Prostate gland (tissue), 2 donors: ENCODE results near the gene PCTP. TPM values are rescaled to one million over a fixed set of nuclear protein-coding genes. Genes with fewer than 3 reads are reported as not detected.

ENCODE experiments used
- DNase-seq: peaks from one replicate; pipeline ENCODE4 v3.0.0-alpha.2; 2019; ENCODE audit warnings: low spot score
- H3K27ac ChIP-seq, 2 donors: fragments of 200-600 bp; sonication (generic); 2 replicates each; pipeline ENCODE4 v1.5.1; 2017 to 2019
- H3K27me3 ChIP-seq: fragments of 200-600 bp; sonication (generic); replicated peaks from 2 replicates; pipeline ENCODE4 v1.5.1; 2019; ENCODE audit not compliant: insufficient read depth
- H3K36me3 ChIP-seq, 2 donors: fragments of 200-600 bp; sonication (generic); 1 replicate in 1 of 2; 2 replicates in 1 of 2; pipeline versions ENCODE4 v1.5.1 to v1.8.1; 2017 to 2019
- H3K4me1 ChIP-seq: fragments of 200-600 bp; sonication (generic); replicated peaks from 2 replicates; pipeline ENCODE4 v1.5.1; 2019
- H3K4me3 ChIP-seq, 2 donors: fragments of 200-600 bp; sonication (generic); 2 replicates each; pipeline ENCODE4 v1.5.1; 2017 to 2019
- H3K9me3 ChIP-seq: fragments of 200-600 bp; sonication (generic); 2 replicates; pipeline ENCODE4 v1.5.1; 2017
- POLR2A ChIP-seq: fragments of 450-650 bp; IDR thresholded peaks from one replicate; pipeline ENCODE4 v1.6.1; 2016; ENCODE audit warnings: antibody characterized with exemption, mild to moderate bottlenecking
- POLR2AphosphoS5 ChIP-seq: sonication (generic); formaldehyde crosslinking; IDR thresholded peaks from one replicate; pipeline ENCODE4 v1.6.1; 2017; ENCODE audit warnings: antibody characterized with exemption
- WGBS: methylation state at CpG from one replicate; pipeline ENCODE4 v1.1.5; 2018; 5-methylcytosine and 5-hydroxymethylcytosine counted together
- intact Hi-C: fragments of 100-400 bp; cut with DNase I; formaldehyde crosslinking; loops from one replicate; pipeline ENCODE4 v1.14.2; 2022
- total RNA-seq, 2 donors: library from RNA; depleted of rRNA; stranded (reverse); fragments of >200 nt; gene quantifications; one replicate each; pipeline ENCODE4 v1.1.0, GENCODE V29; 2016
- TF ChIP-seq, protein P1 (sequence below), 4 experiments: fragments of 200-600 bp in 2 of 4; fragments of 450-650 bp in 2 of 4; sonication (generic) in 2 of 4; IDR thresholded peaks; 1 replicate in 3 of 4; 2 replicates in 1 of 4; pipeline ENCODE4 v1.5.1; 2016 to 2019; ENCODE audit warnings: antibody characterized with exemption in 4 of 4, mild to moderate bottlenecking in 2 of 4, moderate library complexity in 2 of 4

Gene PCTP
- 10 to 100 TPM; 14.7 to 21.9 TPM for total RNA-seq

DNA sequence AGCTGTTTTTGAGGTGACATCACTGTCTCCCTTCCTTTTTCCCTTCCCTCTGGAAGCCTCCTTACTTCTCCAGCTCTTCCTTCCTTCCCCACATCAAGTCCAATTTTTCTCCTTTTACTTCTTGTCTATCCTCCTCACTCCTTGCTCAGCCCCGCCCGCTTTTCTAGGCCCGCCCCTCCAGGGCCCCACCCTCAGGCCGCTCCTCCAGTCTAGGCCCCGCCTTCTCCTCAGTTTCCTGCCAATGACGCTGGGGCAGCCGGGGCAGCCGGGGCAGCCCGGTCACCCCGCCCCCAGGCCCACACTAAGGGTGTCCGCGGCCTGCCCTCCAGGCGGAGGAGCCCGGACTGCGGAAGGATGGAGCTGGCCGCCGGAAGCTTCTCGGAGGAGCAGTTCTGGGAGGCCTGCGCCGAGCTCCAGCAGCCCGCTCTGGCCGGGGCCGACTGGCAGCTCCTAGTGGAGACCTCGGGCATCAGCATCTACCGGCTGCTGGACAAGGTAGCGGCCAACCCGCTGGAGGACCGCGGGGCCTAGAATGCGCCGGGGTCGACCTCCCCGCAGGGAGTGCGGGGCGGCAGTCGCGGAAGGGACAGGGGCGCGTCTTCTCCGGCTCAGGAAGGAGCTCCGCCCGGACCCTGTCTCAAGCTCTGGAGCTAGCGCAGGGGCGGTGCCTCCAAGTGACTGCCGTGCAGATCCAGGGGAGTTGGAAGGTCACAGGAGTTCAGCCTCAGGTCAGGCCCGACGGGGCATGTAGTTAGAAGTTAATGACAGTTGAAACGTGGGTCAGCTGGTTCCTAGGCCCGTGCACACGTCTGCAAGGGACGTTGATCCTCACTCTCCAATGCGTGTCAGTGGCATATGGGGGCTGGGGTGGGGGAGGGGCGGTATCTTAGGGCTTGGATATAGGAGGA lies at the start of gene PCTP:
TSS of gene PCTP (plus strand) at position 302 of the 908 bp plus-strand sequence. CDS start at position 355, 53 bp downstream.
- TF ChIP-seq, protein P1, sequence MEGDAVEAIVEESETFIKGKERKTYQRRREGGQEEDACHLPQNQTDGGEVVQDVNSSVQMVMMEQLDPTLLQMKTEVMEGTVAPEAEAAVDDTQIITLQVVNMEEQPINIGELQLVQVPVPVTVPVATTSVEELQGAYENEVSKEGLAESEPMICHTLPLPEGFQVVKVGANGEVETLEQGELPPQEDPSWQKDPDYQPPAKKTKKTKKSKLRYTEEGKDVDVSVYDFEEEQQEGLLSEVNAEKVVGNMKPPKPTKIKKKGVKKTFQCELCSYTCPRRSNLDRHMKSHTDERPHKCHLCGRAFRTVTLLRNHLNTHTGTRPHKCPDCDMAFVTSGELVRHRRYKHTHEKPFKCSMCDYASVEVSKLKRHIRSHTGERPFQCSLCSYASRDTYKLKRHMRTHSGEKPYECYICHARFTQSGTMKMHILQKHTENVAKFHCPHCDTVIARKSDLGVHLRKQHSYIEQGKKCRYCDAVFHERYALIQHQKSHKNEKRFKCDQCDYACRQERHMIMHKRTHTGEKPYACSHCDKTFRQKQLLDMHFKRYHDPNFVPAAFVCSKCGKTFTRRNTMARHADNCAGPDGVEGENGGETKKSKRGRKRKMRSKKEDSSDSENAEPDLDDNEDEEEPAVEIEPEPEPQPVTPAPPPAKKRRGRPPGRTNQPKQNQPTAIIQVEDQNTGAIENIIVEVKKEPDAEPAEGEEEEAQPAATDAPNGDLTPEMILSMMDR (IDR thresholded peaks at IDR 0.05), result peak in 3 of 4 experiments; percentile 16 to 46 (median 39)
- TF ChIP-seq POLR2A, result peak; percentile 69
- TF ChIP-seq POLR2AphosphoS5, result peak; percentile 79
- H3K36me3 ChIP-seq, result no peaks in the 10 kb centered on the region
- H3K4me3 ChIP-seq, result peak within 1 kb of the TSS; percentile 54 to 58
- peak; percentile 76 for DNase-seq
- H3K27me3 ChIP-seq, result no peaks in the 10 kb centered on the region
- WGBS, result under 1% methylated on average over 52 of the region's 53 CpGs
- no peaks in the 10 kb centered on the region for H3K9me3 ChIP-seq
- H3K4me1 ChIP-seq, result peaks cover 7% of the 10 kb centered on the region
- intact Hi-C loops, result no loop called here
- peak within 1 kb of the TSS; percentile 61 to 74 for H3K27ac ChIP-seq

DNA sequence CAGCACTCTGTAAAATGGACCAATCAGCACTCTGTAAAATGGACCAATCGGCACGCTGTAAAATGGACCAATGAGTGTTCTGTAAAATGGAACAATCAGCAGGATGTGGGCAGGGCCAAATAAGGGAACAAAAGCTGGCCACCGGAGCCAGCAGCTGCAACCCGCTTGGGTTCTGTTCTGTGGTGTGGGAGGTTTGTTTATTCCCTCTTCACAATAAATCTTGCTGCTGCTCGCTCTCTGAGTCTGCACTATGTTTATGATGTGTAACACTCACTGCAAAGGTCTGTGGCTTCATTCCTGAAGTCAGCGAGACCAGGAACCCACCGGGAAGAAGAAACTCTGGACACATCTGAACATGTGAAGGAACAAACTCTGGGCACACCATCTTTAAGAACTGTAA lies 48.7 kb upstream of the PCTP start:
- DNase-seq, result no peak

DNA sequence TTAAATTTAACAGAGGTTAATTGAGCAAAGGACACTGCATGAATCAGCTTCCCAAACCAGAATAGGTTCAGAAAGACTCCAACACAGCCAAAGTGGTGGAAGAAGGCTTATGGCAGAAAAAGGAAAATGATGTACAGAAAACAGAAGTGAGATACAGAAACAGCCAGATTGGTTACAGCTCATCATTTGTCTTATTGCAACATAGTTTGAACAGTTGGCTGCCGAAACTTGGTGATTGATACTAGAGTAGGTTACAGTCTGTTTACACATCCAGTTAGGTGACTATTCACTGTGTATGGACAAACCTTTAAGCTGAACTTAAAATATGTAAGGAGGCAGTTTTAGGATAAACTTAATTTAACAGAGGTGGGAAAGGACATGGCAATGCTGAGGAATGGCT lies 46.5 kb upstream of the PCTP start:
- Histone ChIP-seq H3K9me3 (no peaks in the 10 kb centered on the region), H3K4me3 (no peak overlapping the region), H3K36me3 (no peaks in the 10 kb centered on the region), H3K4me1 (no peaks in the 10 kb centered on the region), H3K27me3 (no peaks in the 10 kb centered on the region), H3K27ac (no peak overlapping the region)
- intact Hi-C loops, result no loop called here
- TF ChIP-seq POLR2A (no peak), POLR2AphosphoS5 (no peak)
- TF ChIP-seq, protein P1 (IDR thresholded peaks at IDR 0.05), result no peak
- no peak for DNase-seq
- WGBS, result 36% methylated on average over 1 of the region's 1 CpG

More for the DNA sequence above, 48.7 kb upstream of the PCTP start:
- H3K4me1 ChIP-seq, result no peaks in the 10 kb centered on the region
- H3K27me3 ChIP-seq, result no peaks in the 10 kb centered on the region
- intact Hi-C loops, result no loop called here
- no peaks in the 10 kb centered on the region for H3K36me3 ChIP-seq
- no peaks in the 10 kb centered on the region for H3K9me3 ChIP-seq
- H3K27ac ChIP-seq, result no peak overlapping the region
- WGBS, result 59% methylated on average over 7 of the region's 7 CpGs
- no peak overlapping the region for H3K4me3 ChIP-seq
- TF ChIP-seq, protein P1 (IDR thresholded peaks at IDR 0.05), result no peak
- TF ChIP-seq POLR2AphosphoS5, result no peak
- no peak for TF ChIP-seq POLR2A

DNA sequence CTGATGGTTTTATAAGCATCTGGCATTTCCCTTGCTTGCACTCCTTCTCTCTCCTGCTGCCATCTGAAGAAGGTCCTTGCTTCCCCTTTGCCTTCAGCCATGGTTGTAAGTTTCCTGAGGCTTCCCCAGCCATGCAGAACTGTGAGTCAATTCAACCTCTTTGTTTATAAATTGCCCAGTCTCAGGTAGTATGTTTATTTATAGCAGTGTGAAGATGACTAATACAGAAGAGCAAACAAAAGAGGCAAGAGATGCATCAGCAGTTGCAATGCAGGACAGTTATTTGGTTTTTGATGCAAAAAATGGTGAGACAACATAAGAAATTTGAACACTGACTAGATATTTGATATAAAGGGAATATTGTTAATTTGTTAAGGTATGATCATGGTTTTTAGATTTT lies 45.0 kb upstream of the PCTP start:
- Histone ChIP-seq H3K27ac (no peak overlapping the region), H3K4me1 (no peaks in the 10 kb centered on the region), H3K27me3 (no peaks in the 10 kb centered on the region), H3K4me3 (no peak overlapping the region), H3K9me3 (no peaks in the 10 kb centered on the region), H3K36me3 (no peaks in the 10 kb centered on the region)
- no peak for DNase-seq
- intact Hi-C loops, result no loop called here
- TF ChIP-seq, protein P1 (IDR thresholded peaks at IDR 0.05), result no peak
- TF ChIP-seq POLR2A (no peak), POLR2AphosphoS5 (no peak)
